Measurements from ENCODE around the gene ZNF827. TPM values are rescaled to one million over a fixed set of nuclear protein-coding genes. Genes with fewer than 3 reads are reported as not detected.

The ZNF827 gene
- total RNA-seq, 1 donor from 2014 or later, result 19.0 TPM

DNA sequence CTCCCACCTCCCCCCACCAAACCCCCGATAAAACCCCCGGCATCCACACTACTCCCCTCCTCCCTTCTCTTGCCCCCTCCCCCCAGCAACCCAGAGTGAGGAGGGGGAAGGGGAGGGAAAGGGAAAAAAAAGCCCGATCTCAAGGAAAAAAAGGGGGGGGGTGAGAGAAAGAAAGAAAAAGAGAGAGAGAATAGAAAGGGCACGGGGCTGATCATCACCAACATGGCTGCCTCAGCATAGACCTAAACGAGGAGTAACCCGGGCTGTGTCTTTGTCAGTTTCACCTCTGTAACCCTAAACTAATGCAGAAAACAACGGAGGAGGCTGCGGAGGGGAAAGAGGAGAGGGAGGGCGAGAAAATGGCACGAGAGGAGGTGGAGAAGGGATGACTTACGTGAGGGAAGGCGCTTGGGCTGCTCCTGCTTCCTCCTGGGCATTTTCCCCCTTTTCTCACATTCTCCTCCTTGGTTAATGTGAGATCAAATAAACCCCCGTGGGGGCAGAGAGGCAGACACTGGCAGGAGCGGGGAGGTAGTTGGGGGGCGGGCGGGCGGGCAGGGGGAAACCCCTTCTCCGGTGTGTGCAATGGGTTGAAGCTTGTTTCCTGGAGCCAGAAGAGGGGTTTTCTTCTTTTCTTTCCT, 532 bp downstream of the ZNF827 start:
- Histone ChIP-seq H3K4me3 (peak overlapping the region; percentile 89), H3K36me3 (no peaks in the 10 kb centered on the region), H3K4me1 (peaks cover 49% of the 10 kb centered on the region), H3K27me3 (ENCODE audit: low read depth) (no peaks in the 10 kb centered on the region), H3K27ac (replicated peaks) (peak overlapping the region; percentile 99), H3K9me3 (replicated peaks) (no peaks in the 10 kb centered on the region)
- intact Hi-C loops (cut with micrococcal nuclease), result no loop called here
- TF ChIP-seq, protein P1, sequence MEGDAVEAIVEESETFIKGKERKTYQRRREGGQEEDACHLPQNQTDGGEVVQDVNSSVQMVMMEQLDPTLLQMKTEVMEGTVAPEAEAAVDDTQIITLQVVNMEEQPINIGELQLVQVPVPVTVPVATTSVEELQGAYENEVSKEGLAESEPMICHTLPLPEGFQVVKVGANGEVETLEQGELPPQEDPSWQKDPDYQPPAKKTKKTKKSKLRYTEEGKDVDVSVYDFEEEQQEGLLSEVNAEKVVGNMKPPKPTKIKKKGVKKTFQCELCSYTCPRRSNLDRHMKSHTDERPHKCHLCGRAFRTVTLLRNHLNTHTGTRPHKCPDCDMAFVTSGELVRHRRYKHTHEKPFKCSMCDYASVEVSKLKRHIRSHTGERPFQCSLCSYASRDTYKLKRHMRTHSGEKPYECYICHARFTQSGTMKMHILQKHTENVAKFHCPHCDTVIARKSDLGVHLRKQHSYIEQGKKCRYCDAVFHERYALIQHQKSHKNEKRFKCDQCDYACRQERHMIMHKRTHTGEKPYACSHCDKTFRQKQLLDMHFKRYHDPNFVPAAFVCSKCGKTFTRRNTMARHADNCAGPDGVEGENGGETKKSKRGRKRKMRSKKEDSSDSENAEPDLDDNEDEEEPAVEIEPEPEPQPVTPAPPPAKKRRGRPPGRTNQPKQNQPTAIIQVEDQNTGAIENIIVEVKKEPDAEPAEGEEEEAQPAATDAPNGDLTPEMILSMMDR (IDR thresholded peaks at IDR 0.05; ENCODE audit: borderline replicate concordance), result no peak
- DNase-seq, result no peak

DNA sequence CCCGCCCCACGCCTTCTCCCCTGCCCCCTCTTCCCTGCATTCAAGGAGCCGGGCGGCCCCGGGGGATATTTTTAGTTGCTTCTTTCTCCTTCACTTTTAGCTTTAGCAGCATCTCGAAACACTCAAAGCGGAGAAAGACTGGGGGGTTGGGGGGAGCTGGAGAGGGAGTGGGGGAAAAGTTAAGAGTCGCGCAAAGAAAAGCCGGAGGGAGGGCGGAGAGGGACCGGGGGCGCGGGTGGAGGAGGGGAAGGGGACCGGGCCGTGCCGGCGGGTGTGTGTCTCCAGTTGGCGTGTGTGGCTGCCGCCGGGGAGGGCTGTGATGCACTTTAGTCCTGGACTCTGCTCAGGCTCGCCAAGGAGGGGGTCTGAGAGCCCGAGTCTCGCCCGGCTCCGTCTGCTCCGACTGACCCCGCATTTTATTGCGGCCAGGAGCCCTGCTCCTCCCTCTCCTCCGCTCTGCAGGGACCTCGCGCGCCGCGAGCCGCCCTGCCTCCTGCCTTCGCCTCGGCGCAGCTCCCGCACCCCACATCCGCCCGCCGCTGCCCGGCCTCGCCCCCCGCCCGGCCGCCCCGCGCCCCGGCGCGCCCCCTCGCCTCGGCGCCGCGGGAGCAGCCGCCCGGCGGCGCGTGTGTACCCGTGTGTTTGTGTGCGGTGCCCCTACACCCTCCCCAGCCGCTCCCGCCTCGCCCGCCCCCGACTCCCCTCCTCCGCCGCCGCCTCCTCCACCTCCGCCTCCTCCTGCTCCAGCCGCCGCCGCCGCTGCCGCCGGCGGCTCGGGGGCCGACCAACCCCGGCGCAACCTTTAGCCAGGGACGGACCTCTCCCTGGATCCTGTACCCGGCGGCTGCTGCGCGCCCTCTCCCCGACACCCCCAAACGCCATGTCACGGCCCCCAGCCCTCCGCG, 1.4 kb downstream of the ZNF827 start:
- Histone ChIP-seq H3K27ac (replicated peaks) (peak overlapping the region; percentile 99), H3K4me1 (peaks cover 49% of the 10 kb centered on the region), H3K36me3 (no peaks in the 10 kb centered on the region), H3K4me3 (peak overlapping the region; percentile 89), H3K27me3 (ENCODE audit: low read depth) (no peaks in the 10 kb centered on the region), H3K9me3 (replicated peaks) (no peaks in the 10 kb centered on the region)
- intact Hi-C loops (cut with micrococcal nuclease), result no loop called here
- TF ChIP-seq, protein P1 (IDR thresholded peaks at IDR 0.05; ENCODE audit: borderline replicate concordance), result no peak
- DNase-seq, result peak; percentile 67

DNA sequence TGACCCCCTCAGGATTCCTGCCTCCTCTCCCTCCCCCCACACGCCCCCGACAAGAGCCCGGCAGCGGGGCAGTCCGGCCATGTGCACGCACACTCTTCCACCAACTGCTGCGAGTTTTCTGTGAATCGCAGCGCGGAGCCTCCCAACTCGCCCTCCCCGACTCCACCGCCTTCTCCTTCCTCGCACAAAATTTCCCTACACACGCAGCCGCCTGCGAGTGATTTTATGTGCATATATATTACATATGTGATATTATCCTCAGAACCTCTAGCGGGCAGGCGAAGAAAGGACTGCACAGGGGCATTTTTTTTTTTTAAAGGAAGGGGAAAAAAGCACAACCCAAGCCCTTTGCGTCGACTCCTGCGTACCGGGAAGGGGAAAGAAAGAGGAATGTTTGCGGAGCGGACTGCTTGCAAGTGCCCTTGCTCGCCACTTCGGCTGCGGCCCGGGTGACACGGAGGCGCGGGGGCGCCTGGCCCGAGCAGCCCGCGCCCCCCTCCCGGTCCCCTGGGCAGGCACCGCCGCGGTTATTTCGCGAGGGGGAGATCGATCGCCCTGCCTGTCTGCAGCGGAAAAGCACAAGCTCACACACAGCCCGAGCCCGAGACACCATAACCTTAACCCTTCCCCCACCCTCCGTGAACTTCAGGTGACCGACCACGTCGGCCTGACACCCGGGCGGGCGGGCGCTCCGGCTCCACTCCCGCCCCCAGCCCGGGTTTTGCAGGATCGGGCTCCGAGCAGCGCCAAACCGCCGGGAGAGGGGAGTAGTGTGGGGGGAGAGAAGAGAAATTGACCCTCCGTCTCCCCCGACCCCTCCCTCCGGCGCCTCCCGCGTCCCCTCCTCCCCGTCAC, 2.3 kb downstream of the ZNF827 start:
- Histone ChIP-seq H3K9me3 (replicated peaks) (no peaks in the 10 kb centered on the region), H3K36me3 (no peaks in the 10 kb centered on the region), H3K27me3 (ENCODE audit: low read depth) (no peaks in the 10 kb centered on the region), H3K27ac (replicated peaks) (peak overlapping the region; percentile 99), H3K4me3 (peak overlapping the region; percentile 89), H3K4me1 (peaks cover 52% of the 10 kb centered on the region)
- TF ChIP-seq, protein P1 (IDR thresholded peaks at IDR 0.05; ENCODE audit: borderline replicate concordance), result peak; percentile 42
- DNase-seq, result peak; percentile 70
- intact Hi-C loops (cut with micrococcal nuclease), result no loop called here

DNA sequence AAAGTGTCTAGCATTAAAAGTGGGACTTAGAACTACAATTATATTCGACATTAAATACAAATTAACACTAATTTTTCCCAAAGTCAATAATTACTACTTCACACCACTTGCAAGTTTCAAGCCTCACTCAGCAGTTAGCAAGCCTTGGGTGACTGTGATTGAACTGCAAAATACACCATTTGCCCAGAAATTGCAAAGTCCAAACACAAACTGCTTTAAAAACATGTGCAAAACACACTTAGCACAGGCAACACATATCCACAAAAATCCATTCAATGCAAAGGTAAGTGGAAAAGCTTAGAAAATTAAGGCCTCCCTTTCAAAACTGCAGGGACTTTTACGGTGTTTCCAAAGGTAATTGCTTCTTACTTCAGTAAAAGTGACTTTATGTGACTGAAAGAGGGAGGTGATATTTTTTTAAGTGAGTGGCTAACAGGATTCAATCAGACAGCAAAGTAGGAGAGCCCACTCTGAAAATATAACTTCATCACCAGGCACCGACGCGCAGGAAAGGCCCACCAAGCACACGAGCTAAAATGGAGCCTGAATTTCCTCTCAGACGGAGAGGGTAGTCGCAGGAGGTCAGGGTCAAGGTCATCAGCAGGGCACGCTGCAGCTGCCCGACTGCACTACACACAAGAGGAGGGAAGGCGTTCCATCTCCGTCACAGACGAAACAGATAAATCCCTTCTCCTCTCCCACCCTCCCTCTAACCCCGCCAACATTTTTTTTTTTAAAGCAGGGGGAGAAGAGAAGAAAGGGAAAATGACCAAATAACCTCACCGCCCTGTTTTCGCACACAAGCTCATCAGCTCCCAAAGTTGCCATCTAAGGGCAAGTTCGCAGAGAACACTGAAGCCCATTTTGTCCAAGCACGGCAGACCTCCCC, 3.1 kb downstream of the ZNF827 start:
- Histone ChIP-seq H3K27ac (replicated peaks) (peak overlapping the region; percentile 99), H3K9me3 (replicated peaks) (no peaks in the 10 kb centered on the region), H3K27me3 (ENCODE audit: low read depth) (no peaks in the 10 kb centered on the region), H3K4me1 (peaks cover 61% of the 10 kb centered on the region), H3K36me3 (no peaks in the 10 kb centered on the region), H3K4me3 (peak overlapping the region; percentile 89)
- intact Hi-C loops (cut with micrococcal nuclease), result no loop called here
- TF ChIP-seq, protein P1 (IDR thresholded peaks at IDR 0.05; ENCODE audit: borderline replicate concordance), result no peak
- peak; percentile 43 for DNase-seq
